ENCODE data around the gene MINDY3.

MINDY3 gene

GRCh38 chr10:15742102-15742501 is 118.2 kb downstream of the MINDY3 start:
- TF ChIP-seq, protein P1, sequence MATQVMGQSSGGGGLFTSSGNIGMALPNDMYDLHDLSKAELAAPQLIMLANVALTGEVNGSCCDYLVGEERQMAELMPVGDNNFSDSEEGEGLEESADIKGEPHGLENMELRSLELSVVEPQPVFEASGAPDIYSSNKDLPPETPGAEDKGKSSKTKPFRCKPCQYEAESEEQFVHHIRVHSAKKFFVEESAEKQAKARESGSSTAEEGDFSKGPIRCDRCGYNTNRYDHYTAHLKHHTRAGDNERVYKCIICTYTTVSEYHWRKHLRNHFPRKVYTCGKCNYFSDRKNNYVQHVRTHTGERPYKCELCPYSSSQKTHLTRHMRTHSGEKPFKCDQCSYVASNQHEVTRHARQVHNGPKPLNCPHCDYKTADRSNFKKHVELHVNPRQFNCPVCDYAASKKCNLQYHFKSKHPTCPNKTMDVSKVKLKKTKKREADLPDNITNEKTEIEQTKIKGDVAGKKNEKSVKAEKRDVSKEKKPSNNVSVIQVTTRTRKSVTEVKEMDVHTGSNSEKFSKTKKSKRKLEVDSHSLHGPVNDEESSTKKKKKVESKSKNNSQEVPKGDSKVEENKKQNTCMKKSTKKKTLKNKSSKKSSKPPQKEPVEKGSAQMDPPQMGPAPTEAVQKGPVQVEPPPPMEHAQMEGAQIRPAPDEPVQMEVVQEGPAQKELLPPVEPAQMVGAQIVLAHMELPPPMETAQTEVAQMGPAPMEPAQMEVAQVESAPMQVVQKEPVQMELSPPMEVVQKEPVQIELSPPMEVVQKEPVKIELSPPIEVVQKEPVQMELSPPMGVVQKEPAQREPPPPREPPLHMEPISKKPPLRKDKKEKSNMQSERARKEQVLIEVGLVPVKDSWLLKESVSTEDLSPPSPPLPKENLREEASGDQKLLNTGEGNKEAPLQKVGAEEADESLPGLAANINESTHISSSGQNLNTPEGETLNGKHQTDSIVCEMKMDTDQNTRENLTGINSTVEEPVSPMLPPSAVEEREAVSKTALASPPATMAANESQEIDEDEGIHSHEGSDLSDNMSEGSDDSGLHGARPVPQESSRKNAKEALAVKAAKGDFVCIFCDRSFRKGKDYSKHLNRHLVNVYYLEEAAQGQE (IDR thresholded peaks at IDR 0.05; ENCODE audit: insufficient read depth in 1 of 2, low read depth in 2 of 2, low read length in 2 of 2), result no peak
- TF ChIP-seq TAF1 (IDR thresholded peaks at IDR 0.05; ENCODE audit: borderline replicate concordance, insufficient read depth, low read length) (no peak), FOXP2 (optimal IDR thresholded peaks at IDR 0.05; ENCODE audit: borderline replicate concordance, extremely low read depth, extremely low read length, insufficient read depth) (no peak), SIN3A (IDR thresholded peaks at IDR 0.05; ENCODE audit: borderline replicate concordance, insufficient read depth, low read length) (no peak)

- TF ChIP-seq, protein P1 (IDR thresholded peaks at IDR 0.05; ENCODE audit: insufficient read depth in 1 of 2, low read depth in 2 of 2, low read length in 2 of 2), result no peak
- TF ChIP-seq TAF1 (IDR thresholded peaks at IDR 0.05; ENCODE audit: borderline replicate concordance, insufficient read depth, low read length), result no peak
- no peak for TF ChIP-seq FOXP2 (optimal IDR thresholded peaks at IDR 0.05; ENCODE audit: borderline replicate concordance, extremely low read depth, extremely low read length, insufficient read depth)
- no peak for TF ChIP-seq POLR2AphosphoS5 (IDR thresholded peaks at IDR 0.05; ENCODE audit: low read depth, low read length)
- no peak for TF ChIP-seq SIN3A (IDR thresholded peaks at IDR 0.05; ENCODE audit: borderline replicate concordance, insufficient read depth, low read length)
Measured at GRCh38 chr10:15741581-15741980, 118.7 kb downstream of the MINDY3 start.

DNA sequence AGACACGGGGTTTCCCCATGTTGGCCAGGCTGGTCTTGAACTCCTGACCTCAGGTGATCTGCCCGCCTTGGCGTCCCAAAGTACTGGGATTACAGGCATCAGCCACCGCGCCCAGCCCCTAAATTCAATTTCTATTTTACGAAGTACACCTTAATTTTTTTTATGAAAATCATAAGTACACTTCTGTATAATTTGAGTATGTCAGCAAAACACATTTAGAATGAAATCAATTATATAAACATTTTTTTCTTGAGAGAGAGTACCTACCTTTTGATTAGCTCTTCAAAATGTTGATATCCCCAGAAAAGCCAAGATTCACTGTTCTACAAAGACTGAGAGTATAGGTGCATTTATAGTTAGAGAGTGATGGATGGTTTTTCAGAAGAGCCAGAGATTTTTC is 120.0 kb downstream of the MINDY3 start:
- TF ChIP-seq SIN3A (IDR thresholded peaks at IDR 0.05; ENCODE audit: borderline replicate concordance, insufficient read depth, low read length) (no peak), TAF1 (IDR thresholded peaks at IDR 0.05; ENCODE audit: borderline replicate concordance, insufficient read depth, low read length) (no peak), FOXP2 (optimal IDR thresholded peaks at IDR 0.05; ENCODE audit: borderline replicate concordance, extremely low read depth, extremely low read length, insufficient read depth) (no peak), POLR2AphosphoS5 (IDR thresholded peaks at IDR 0.05; ENCODE audit: low read depth, low read length) (no peak)
- TF ChIP-seq, protein P1 (IDR thresholded peaks at IDR 0.05; ENCODE audit: insufficient read depth in 1 of 2, low read depth in 2 of 2, low read length in 2 of 2), result no peak

- TF ChIP-seq POLR2AphosphoS5 (IDR thresholded peaks at IDR 0.05; ENCODE audit: low read depth, low read length), result no peak
- TF ChIP-seq SIN3A (IDR thresholded peaks at IDR 0.05; ENCODE audit: borderline replicate concordance, insufficient read depth, low read length), result no peak
- TF ChIP-seq, protein P1 (IDR thresholded peaks at IDR 0.05; ENCODE audit: insufficient read depth in 1 of 2, low read depth in 2 of 2, low read length in 2 of 2), result no peak
- no peak for TF ChIP-seq FOXP2 (optimal IDR thresholded peaks at IDR 0.05; ENCODE audit: borderline replicate concordance, extremely low read depth, extremely low read length, insufficient read depth)
- no peak for TF ChIP-seq TAF1 (IDR thresholded peaks at IDR 0.05; ENCODE audit: borderline replicate concordance, insufficient read depth, low read length)
Measured at GRCh38 chr10:15739254-15739970, 120.9 kb downstream of the MINDY3 start.

All from PFSK-1 (cell line).